ENCODE data around the gene KRT23. TPM values are rescaled to one million over a fixed set of nuclear protein-coding genes. Genes with fewer than 3 reads are reported as not detected.

KRT23 gene
- total RNA-seq, 1 donor from 2014 or later, result 0.60 TPM

DNA sequence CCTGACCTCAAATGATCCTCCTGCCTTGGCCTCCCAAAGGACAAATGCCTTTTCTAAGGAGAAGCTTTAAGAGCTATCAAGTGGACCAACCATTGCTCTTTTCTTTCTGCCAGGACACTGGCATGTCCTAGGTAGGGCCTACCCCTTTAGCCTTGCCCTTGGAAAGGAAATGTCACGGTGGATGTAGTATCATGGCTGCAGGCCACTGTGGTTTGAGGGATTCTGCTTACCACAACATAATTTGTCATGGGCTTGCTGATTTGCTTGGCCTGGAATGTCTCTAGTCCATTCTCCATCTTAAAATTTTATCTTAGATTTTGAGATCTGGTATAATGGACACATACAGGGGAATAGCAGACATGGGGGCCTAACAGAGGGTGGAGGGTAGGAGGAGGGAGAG, 58.4 kb downstream of the KRT23 start:
- Histone ChIP-seq H3K4me1 (no peaks in the 10 kb centered on the region), H3K79me2 (ENCODE audit: low read depth) (no peaks in the 10 kb centered on the region), H3K27me3 (no peaks in the 10 kb centered on the region), H3K36me3 (no peaks in the 10 kb centered on the region), H4K20me1 (ENCODE audit: low read depth) (no peaks in the 10 kb centered on the region), H3F3A (ENCODE audit: low read depth) (no peaks in the 10 kb centered on the region), H3K27ac (no peak overlapping the region), H3K4me3 (no peak overlapping the region), H3K4me2 (no peak overlapping the region), H3K9me3 (ENCODE audit: low read depth) (no peaks in the 10 kb centered on the region), H2AFZ (replicated peaks) (no peak overlapping the region), H3K9ac (no peak overlapping the region)
- no peaks in the 10 kb centered on the region for H3K27me3 Mint-ChIP-seq (ENCODE audit: insufficient read depth, low read depth)
- H3K36me3 Mint-ChIP-seq, result no peaks in the 10 kb centered on the region
- H3K4me1 Mint-ChIP-seq, result no peaks in the 10 kb centered on the region
- no peak for DNase-seq (ENCODE audit: low spot score)
- H3K4me3 Mint-ChIP-seq, result no peak overlapping the region
- H3K27ac Mint-ChIP-seq, result no peak overlapping the region
- H3K9me3 Mint-ChIP-seq, result no peaks in the 10 kb centered on the region
- TF ChIP-seq EZH2 (IDR thresholded peaks at IDR 0.05), result no peak
- no peak for TF ChIP-seq CTCF (IDR thresholded peaks at IDR 0.05)
- TF ChIP-seq EZH2phosphoT487 (IDR thresholded peaks at IDR 0.05), result no peak

- Histone ChIP-seq H2AFZ (replicated peaks) (no peak overlapping the region), H3K27ac (no peak overlapping the region), H3K36me3 (no peaks in the 10 kb centered on the region), H3K4me3 (no peak overlapping the region), H3F3A (ENCODE audit: low read depth) (no peaks in the 10 kb centered on the region), H4K20me1 (ENCODE audit: low read depth) (no peaks in the 10 kb centered on the region), H3K9ac (no peak overlapping the region), H3K79me2 (ENCODE audit: low read depth) (no peaks in the 10 kb centered on the region), H3K27me3 (no peaks in the 10 kb centered on the region), H3K4me1 (no peaks in the 10 kb centered on the region), H3K4me2 (no peak overlapping the region), H3K9me3 (ENCODE audit: low read depth) (no peaks in the 10 kb centered on the region)
- Mint-ChIP-seq H3K27ac (no peak overlapping the region), H3K9me3 (no peaks in the 10 kb centered on the region), H3K27me3 (ENCODE audit: insufficient read depth, low read depth) (no peaks in the 10 kb centered on the region), H3K36me3 (no peaks in the 10 kb centered on the region), H3K4me3 (no peak overlapping the region), H3K4me1 (no peaks in the 10 kb centered on the region)
- TF ChIP-seq EZH2 (IDR thresholded peaks at IDR 0.05), result no peak
- no peak for TF ChIP-seq CTCF (IDR thresholded peaks at IDR 0.05)
- TF ChIP-seq EZH2phosphoT487 (IDR thresholded peaks at IDR 0.05), result no peak
- no peak for DNase-seq (ENCODE audit: low spot score)
Observed at GRCh38 chr17:40878044-40878443, 59.4 kb downstream of the KRT23 start.

DNA sequence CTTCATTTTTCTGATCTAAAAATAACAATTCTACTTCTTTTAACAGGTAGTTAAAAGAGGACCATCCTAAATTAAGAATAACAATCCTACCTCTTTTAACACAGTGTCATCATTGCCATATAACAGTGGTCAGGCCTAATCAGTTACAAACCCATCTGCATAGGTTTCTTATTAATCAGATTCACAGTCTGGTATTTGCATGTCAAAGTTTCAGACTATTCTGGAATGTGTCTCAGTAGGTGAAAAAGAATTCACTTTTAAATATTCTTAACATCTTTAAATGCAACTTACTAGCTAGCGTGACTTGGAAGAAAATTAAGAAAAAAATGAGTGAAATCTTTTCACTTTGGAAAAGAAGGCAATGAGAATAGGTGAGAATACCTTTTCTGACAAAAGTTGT, 63.6 kb downstream of the KRT23 start:
- Histone ChIP-seq H3K36me3 (no peaks in the 10 kb centered on the region), H3K4me2 (no peak overlapping the region), H4K20me1 (ENCODE audit: low read depth) (no peaks in the 10 kb centered on the region), H3K9me3 (ENCODE audit: low read depth) (no peaks in the 10 kb centered on the region), H3K9ac (no peak overlapping the region), H3K4me3 (no peak overlapping the region), H3K4me1 (no peaks in the 10 kb centered on the region), H2AFZ (replicated peaks) (no peak overlapping the region), H3K27me3 (no peaks in the 10 kb centered on the region), H3K27ac (no peak overlapping the region), H3F3A (ENCODE audit: low read depth) (no peaks in the 10 kb centered on the region), H3K79me2 (ENCODE audit: low read depth) (no peaks in the 10 kb centered on the region)
- Mint-ChIP-seq H3K4me3 (no peak overlapping the region), H3K36me3 (no peaks in the 10 kb centered on the region), H3K9me3 (no peaks in the 10 kb centered on the region), H3K27me3 (ENCODE audit: insufficient read depth, low read depth) (peaks cover 2% of the 10 kb centered on the region), H3K27ac (no peak overlapping the region), H3K4me1 (no peaks in the 10 kb centered on the region)
- no peak for DNase-seq (ENCODE audit: low spot score)
- no peak for TF ChIP-seq EZH2 (IDR thresholded peaks at IDR 0.05)
- TF ChIP-seq CTCF (IDR thresholded peaks at IDR 0.05), result no peak
- no peak for TF ChIP-seq EZH2phosphoT487 (IDR thresholded peaks at IDR 0.05)

GRCh38 chr17:40873255-40873654, 64.2 kb downstream of the KRT23 start:
- no peaks in the 10 kb centered on the region for H3K9me3 Mint-ChIP-seq
- no peak overlapping the region for H3K4me3 ChIP-seq
- no peak for DNase-seq (ENCODE audit: low spot score)
- H3K9me3 ChIP-seq (ENCODE audit: low read depth), result no peaks in the 10 kb centered on the region
- no peaks in the 10 kb centered on the region for H3K4me1 Mint-ChIP-seq
- no peaks in the 10 kb centered on the region for H3K4me1 ChIP-seq
- H3K27ac Mint-ChIP-seq, result no peak overlapping the region
- peaks cover 2% of the 10 kb centered on the region for H3K27me3 Mint-ChIP-seq (ENCODE audit: insufficient read depth, low read depth)
- H3K9ac ChIP-seq, result no peak overlapping the region
- no peaks in the 10 kb centered on the region for H3K36me3 ChIP-seq
- H2AFZ ChIP-seq (replicated peaks), result no peak overlapping the region
- H3K4me3 Mint-ChIP-seq, result no peak overlapping the region
- H3K27me3 ChIP-seq, result no peaks in the 10 kb centered on the region
- H3K27ac ChIP-seq, result no peak overlapping the region
- H3K36me3 Mint-ChIP-seq, result no peaks in the 10 kb centered on the region
- no peaks in the 10 kb centered on the region for H3F3A ChIP-seq (ENCODE audit: low read depth)
- H3K79me2 ChIP-seq (ENCODE audit: low read depth), result no peaks in the 10 kb centered on the region
- no peak for TF ChIP-seq CTCF (IDR thresholded peaks at IDR 0.05)
- TF ChIP-seq EZH2phosphoT487 (IDR thresholded peaks at IDR 0.05), result no peak
- no peak for TF ChIP-seq EZH2 (IDR thresholded peaks at IDR 0.05)
- H3K4me2 ChIP-seq, result no peak overlapping the region
- H4K20me1 ChIP-seq (ENCODE audit: low read depth), result no peaks in the 10 kb centered on the region

Measured in neural progenitor cell (in vitro differentiated cells).